Activated T-helper 9 cell treated with anti-CD3 and anti-CD28 coated beads, Interleukin-2, amount 50 U/mL, for 16 hours (primary cell): ENCODE results near the gene ANKRD24.
"Not testable (repeated sequence)": the region's sequence is repeated elsewhere in the genome, so short reads cannot be mapped to it uniquely, and the experiment has no call there.

Experiments used
- DNase-seq: peaks from one replicate; pipeline ENCODE4 v3.0.0-alpha.2; 2020; ENCODE audit warnings: low read depth

Gene ANKRD24

DNA sequence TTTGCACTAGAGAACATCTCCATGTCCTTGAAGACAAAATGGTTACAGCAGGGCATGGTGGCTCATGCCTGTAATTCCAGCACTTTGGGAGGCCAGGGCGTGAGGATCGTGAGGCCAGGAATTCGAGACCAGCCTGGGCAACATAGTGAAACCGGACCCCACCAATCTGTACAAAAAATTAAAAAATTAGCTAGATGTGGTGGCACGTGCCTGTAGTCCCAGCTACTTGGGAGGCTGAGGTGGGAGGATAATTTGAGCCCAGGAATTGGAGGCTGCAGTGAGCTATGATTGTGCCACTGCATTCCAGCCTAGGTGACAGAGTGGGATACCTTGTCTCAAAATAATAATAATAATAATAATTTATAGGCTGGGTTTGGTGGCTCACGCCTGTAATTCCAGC lies 47.7 kb downstream of the ANKRD24 start:
- not testable (repeated sequence) for DNase-seq

DNA sequence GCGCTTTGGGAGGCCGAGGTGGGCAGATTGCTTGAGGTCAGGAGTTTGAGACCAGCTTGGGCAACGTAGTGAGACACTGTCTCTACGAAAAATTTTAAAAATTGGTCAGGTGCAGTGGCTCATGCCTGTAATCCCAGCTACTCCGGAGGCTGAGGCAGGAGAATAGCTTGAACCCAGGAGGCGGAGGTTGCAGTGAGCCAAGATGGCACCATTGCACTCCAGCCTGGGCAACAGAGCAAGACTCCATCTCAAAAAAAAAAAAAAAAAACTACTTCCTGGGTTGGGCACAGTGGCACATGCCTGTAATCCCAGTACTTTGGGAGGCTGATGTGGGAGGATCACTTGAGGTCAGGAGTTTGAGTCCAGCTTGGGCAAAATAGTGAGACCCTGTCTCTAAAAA lies 49.0 kb downstream of the ANKRD24 start:
- not testable (repeated sequence) for DNase-seq

DNA sequence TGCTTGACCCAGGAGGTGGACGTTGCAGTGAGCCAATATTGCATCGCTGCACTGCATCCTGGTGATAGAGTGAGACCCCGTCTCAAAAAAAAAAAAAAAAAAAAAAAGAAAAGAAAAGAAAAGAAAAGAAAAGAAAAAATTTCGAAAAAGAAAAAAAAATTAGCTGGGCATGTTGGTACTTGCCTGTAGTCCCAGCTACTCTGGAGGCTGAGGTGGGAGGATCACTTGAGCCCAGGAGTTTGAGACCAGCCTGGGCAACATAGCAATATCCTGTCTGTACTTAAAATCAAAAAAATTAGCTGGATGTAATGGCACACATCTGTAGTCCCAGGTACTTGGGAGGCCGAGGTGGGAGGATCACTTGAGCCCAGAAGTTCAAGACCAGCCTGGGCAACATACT lies 49.6 kb downstream of the ANKRD24 start:
- not testable (repeated sequence) for DNase-seq

- DNase-seq: no peak
Measured at GRCh38 chr19:4232614-4233281, 50.3 kb downstream of the ANKRD24 start.

GRCh38 chr19:4233282-4233853 lies 50.9 kb downstream of the ANKRD24 start:
- DNase-seq: peak; percentile 55

GRCh38 chr19:4234142-4234861 lies 51.8 kb downstream of the ANKRD24 start:
- no peak for DNase-seq

DNA sequence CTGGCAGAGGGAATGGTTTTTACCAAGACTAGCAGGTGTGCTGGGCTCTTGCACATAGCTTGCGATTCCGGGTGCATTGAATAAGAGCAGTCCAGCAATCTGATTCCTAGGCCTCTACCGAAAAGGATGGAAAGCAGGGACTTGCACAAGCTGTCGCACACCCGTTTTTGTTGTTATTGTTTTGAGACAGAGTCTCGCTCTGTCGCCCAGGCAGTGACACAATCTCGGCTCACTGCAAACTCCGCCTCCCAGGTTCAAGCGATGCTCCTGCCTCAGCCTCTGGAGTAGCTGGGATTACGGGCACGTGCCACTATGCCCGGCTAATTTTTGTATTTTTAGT lies 52.3 kb downstream of the ANKRD24 start:
- DNase-seq: no peak

DNA sequence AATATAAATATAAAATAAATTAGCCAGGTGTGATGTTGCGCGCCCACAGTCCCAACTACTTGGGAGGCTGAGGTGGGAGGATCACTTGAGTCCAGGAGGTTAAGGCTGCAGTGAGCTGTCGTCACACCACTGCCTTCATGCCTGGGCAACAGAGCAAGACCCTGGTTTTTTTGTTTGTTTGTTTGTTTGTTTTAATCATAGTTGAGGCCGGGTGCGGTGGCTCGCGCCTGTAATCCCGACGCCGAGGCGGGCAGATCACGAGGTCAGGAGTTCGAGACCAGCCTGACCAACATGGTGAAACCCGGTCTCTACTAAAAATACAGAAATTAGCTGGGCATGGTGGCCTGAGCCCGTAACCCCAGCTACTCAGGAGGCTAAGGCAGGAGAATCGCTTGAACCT lies 55.0 kb downstream of the ANKRD24 start:
- DNase-seq: not testable (repeated sequence)

DNA sequence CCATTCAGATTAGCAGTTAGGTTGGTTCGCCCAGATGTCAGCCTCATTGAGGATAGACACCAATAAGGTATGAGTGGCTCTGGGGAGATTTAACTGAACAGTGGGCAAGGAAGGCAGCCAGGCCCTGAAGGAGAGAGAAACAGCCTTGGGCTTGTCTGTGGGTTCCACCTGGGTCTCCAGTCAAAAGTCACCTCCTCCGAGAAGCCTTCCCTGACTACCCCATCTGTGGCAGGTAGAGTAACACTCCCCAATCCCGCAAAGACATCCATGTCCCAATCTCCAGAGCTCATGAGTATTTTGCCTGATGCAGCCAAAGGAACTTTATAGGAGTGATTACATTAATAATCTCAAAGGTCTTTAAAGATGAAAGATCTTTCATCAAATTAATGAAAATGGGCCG lies 56.3 kb downstream of the ANKRD24 start:
- no peak for DNase-seq

DNA sequence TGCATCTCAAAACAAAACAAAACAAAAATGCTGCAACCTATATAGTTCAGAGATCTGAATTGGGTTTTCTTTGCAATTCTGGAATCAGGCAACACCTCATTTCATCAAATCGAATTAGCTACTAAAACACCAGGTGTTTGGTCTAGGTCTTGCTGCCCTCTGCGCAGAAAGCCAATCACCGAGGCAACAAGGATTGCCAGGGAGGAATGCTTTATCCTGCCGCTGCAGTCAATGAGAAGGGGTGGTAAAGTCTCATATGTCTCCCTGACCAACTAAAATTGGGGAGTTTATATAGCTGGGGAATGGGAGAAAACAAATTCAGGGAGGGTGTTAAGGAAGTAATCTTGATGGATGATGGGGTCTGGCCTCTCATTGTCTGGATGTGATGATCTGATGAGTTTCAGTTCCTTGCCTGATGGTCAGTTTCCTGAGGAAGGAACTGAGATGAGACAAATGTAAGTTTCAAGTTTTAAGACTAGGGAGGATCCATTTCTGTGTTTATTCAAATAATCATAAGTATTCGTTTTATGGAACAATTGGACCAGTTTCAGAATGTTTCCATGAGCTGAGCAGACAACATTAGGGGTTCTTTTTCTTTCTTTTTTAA lies 59.4 kb downstream of the ANKRD24 start:
- DNase-seq: no peak

DNA sequence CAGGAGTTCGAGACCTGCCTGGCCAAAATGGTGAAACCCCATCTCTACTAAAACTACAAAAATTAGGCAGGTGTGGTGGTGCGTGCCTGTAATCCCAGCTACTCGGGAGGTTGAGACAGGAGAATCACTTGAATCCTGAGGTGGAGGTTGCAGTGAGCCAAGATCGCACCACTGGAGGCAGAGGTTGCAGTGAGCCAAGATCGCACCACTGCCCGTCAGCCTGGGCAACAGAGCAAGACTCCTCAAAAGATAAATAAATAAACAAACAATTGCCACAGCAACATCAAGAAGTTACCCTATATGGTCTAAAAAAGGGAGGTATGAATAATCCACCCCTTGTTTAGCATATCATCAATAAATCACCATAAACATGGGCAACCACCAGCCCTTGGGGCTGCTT lies 63.4 kb downstream of the ANKRD24 start:
- not testable (repeated sequence) for DNase-seq

DNA sequence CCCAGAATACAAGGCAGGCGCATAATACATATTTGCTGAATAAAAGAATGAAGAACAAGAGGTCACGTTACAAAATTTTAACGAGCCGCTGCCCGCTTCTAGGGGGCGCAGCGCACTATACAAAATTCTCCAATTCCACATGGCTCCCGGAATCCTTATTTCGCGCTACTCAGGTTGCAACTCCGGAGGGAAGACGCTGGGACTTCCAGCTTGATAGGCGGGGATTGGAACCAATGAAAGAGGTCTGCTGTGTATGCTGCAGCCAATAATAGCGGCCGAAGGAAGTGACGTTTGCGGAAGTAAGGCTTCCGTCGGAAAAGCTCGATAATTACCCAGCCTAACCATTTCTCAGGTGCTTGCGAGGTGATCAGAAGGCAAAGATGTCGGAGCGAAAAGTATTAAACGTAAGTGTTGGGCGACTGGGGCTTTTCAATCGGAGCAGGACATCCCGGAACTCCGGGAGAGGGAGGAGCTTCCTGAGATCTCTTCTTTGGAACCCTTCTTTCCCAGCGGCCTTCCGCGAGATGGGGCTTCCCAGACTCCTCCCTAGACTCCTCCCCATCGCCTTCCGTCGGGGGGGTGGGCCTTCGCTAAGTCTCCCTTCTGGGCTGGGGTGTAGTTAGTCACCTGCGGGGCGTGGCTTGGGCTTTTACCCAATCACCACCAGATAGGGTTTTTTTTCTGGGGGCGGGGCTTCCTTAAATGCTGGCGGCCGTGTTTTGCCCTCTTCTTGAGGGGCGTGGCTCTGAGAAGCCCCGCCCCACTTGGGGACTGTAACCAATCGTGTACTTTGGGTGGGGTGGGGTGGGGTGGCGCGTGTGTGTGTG lies 64.5 kb downstream of the ANKRD24 start, which contains the start of gene YJU2:
Gene YJU2 (plus strand): TSS at position 314 of the 827 bp plus-strand sequence. CDS start 67 bp downstream, at position 381.
- peak; percentile 96 for DNase-seq

DNA sequence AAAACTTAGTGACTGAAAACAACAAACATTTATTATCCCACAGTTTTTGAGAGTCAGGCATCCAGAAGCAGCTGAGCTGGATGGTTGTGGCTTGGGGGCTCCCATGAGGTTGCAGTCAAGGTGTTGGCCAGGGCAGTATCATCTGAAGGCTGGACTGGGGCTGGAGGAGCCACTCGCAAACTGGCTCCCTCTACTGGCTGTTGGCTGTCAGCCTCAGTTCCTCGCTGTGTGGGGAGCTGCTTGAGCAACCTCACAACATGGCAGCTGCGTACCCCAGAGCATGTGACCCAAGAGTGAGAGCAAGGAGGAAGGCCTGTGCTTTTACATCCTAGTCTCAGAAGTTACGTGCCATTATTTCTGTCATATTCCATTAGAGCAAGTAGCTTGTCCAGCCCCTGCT lies 74.1 kb downstream of the ANKRD24 start:
- DNase-seq: no peak

DNA sequence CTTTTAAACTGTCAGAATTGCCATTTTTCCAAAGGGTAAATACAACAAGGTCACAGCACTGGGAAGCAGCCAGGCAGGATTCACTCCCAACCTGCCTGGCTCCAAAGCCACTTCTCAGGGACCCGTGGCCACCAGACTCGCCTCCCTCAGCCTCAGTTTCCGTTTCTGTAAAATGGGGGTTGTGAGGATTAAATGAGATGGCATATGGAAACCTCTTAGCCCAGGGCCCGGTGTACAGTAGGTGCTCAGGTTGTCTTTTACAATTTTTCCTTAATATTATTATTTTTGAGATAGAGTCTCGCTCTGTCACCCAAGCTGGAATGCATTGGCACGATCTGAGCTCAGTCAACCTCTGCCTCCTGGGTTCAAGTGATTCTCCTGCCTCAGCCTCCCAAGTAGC lies 74.5 kb downstream of the ANKRD24 start:
- no peak for DNase-seq

DNA sequence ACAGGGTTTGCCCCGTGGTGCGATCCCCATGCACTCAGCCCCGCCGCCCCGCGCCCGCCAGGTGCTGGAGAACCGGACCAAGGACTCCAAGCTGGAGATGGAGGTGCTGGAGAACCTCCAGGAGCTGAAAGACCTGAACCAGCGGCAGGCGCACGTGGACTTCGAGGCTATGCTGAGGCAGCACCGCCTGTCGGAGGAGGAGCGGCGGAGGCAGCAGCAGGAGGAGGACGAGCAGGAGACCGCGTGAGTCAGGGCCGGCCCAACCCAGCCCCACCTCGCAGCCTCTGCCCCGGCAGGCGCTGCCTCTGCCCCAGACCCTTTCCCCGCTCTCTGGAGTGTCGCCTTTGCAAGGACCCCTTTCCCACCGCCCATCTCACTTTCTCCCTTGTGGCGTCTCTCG lies 75.7 kb downstream of the ANKRD24 start:
- DNase-seq: no peak

DNA sequence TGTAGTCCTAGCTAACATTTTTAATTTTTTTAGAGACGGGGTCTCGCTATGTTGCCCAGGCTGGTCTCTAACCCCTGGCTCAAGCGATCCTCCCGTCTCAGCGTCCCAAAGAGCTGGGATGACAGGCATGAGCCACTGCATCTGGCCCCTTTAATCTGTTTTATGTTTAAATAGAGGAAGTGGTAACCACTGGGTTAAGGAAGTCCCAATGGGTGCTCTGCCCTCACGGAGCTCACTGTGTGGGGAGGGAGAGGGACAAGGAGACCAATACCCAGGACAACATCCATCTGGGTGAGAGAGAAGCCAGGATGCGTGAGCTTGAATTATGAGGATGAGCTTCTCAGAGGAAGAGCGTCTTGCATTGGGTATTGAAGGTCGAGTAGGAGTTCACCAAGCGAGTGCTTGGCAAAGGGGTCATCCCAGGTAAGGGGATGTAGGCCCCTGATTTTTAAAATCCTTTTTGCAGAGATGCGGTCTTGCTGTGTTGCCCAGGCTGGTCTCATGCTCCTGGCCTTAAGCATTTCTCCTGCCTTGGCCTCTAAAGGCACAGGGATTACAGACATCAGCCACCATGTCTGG lies 78.2 kb downstream of the ANKRD24 start:
- no peak for DNase-seq

GRCh38 chr19:4264812-4265211 lies 82.3 kb downstream of the ANKRD24 start:
- DNase-seq: no peak

GRCh38 chr19:4266253-4267000 lies 83.9 kb downstream of the ANKRD24 start:
- no peak for DNase-seq

DNA sequence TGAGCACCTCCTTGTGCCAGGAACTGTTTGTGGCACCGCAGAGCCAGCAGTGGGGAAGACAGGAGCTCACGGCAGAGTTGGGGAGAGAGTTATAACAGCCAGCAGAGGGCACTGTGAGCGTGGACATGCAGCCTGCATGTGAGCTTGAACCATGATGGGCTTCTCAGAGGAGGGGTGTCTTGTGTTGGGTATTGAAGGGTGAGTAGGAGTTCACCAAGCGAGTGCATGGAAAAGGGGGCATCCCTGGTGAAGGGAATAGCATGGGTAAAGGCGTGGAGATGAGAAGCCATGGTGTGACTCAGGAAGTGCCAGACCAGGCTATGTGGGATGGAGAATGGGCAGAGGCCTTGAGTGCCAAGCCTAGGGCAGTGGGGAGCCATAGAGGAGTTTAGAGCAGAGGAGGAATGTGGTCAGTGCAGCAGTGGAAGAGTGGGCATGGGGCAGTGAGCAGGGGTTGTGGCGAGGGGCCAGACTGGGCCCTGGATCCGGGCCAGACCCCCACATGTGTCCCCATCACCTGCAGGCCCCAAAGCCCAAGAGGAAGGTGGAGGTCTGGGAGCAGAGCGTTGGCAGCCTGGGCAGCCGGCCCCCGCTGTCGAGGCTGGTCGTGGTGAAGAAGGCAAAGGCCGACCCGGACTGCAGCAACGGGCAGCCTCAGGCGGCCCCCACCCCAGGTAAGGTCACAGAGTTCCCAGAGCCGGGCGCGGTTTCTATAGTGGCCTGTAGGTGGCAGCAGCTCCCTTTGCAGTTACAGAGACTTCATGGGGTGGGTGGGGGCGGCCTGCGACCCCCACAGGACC lies 84.8 kb downstream of the ANKRD24 start:
- peak; percentile 40 for DNase-seq
